NB4 (cell line): ENCODE measurements around the gene POTEG.
"Not testable (repeated sequence)": the region's sequence is repeated elsewhere in the genome, so short reads cannot be mapped to it uniquely, and the experiment has no call there.

Source experiments
- DNase-seq: peaks from one replicate; pipeline ENCODE4 v3.0.0; 2010; ENCODE audit warnings: low read depth
- H3K4me3 ChIP-seq: one replicate; pipeline ENCODE4 v1.5.1; 2011; ENCODE audit warnings: mild to moderate bottlenecking, low read depth, low read length, moderate library complexity

Gene POTEG

GRCh38 chr14:19434241-19434640 lies at the start of gene POTEG:
POTEG (minus strand) TSS chr14:19434341; CDS start chr14:19434289, 52 bp downstream.
- DNase-seq, H3K4me3 ChIP-seq: not testable (repeated sequence)

DNA sequence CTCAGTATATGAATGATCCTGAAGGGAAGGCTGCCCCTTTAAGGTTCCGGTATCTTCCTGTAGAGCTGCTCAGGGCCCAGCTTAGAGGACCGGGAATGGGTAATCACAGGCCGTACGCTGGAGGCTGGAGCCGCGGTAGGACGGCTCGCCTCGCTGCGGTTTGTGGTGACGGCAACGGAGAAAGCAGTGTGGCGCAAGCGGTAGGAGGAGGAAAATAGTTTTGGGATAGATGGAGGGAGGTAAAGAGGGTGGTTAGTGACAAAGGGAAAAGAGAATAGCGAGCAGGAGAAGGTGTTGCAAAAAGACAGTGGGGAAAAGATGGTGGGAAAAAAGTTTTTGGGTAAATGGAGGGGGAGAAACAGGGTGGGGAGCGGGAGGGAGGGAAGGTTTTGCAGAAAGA lies 48.0 kb upstream of the POTEG start:
- not testable (repeated sequence) for DNase-seq, H3K4me3 ChIP-seq

DNA sequence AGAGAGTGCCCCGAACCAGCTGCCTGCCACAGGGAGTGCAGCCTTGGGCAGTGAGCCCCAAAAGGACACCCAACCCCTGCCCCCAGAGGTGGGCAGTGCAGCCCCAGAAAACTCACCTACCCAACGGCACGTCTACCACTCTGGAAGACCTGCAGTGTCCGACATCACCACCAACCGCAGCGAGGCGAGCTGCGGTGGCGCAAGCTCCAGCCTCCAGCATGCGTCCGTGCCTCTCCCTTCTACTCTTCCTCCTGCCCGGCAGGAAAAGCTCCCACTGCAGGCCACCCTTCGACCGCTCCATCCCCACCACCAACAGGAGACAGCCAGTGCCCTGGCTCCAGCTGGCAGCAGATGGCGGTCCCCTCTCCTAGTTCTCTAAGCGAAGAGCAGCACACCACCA lies 47.3 kb upstream of the POTEG start:
- DNase-seq, result not testable (repeated sequence)

GRCh38 chr14:19480491-19480890 lies 46.4 kb upstream of the POTEG start:
- DNase-seq, H3K4me3 ChIP-seq: not testable (repeated sequence)

More for the DNA sequence above, 47.3 kb upstream of the POTEG start:
- H3K4me3 ChIP-seq, result not testable (repeated sequence)

- not testable (repeated sequence) for H3K4me3 ChIP-seq, DNase-seq
These were observed 11.6 kb upstream of the POTEG start for GRCh38 chr14:19445761-19446160.

- H3K4me3 ChIP-seq, DNase-seq: not testable (repeated sequence)
These were observed 5.7 kb upstream of the POTEG start for GRCh38 chr14:19439826-19440225.

- not testable (repeated sequence) for H3K4me3 ChIP-seq, DNase-seq
These were observed 5.1 kb upstream of the POTEG start for GRCh38 chr14:19439219-19439618.

DNA sequence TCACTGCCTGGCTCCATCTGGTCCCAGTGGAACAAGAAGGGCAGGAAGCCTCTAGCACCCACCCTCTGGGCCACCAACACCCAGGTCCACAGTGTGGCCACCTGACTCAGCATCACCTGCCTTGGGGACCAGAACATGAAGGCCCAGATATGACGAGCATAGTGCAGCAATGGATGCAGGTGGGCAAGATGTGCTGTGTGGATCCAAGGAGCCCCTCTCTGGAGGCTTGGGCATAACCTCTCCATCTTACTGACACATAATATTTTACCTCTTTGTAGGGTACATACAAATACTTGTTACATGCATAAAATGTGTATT lies 2.9 kb upstream of the POTEG start:
- not testable (repeated sequence) for H3K4me3 ChIP-seq, DNase-seq

DNA sequence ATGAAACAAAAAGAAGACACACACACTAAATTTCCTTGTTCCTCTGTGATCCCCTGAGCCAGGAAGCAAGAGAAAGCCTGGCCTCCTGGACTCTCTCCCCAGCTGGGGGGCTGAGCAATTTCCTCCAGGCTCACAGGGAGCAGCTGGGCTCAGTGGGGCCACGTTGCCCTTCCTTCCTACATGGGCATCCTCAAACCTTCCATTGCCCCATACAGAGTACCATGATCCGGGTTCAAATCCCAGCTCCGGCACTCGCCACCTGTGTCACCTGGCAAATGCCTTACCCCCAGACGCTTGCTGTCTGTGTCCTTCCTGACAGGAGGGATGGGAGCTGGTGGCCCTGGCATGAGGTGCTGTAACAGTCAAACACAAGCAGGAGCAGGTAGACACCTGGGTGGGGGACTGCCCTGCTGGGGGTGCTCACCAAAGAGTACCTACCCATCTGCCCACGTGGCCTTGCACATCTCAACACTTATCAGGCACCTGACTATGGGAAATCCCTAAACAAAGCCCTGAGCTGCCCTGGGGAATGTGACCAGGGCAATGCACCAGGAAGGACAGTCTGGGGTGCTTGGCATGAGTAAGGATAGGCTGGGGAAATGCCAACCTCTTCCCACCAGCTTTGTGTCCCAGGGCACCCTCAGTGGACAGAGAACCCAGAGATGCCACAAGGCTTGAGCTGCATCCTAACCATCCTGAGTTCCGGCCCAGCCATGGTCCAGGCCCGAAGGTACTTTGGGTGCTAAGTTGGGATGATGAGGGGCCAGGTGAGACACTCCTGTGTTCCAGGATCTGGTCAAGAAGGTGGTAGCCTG lies 2.4 kb upstream of the POTEG start:
- not testable (repeated sequence) for DNase-seq, H3K4me3 ChIP-seq

- not testable (repeated sequence) for H3K4me3 ChIP-seq, DNase-seq
These were observed 1.7 kb upstream of the POTEG start for GRCh38 chr14:19435852-19436251.

DNA sequence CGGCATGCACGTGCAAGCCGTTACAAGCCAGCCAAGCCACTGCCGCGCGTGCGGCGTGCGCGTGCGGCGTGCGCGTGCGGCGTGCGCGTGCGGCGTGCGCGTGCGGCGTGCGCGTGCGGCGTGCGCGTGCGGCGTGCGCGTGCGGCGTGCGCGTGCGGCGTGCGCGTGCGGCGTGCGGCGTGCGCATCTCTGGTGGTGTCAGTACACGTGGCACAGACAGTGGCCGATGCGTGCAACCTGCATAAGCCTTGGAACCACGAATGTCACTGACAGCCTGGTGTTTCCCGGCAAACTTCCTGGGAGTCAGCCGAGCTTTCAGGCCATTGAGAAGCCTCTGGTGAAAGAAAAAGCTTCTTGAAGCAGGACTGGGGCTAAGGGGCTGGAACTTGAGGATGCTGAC lies 750 bp upstream of the POTEG start:
- H3K4me3 ChIP-seq, DNase-seq: not testable (repeated sequence)

GRCh38 chr14:19433765-19434164 lies 376 bp downstream of the POTEG start:
- not testable (repeated sequence) for DNase-seq, H3K4me3 ChIP-seq

- H3K4me3 ChIP-seq, DNase-seq: not testable (repeated sequence)
These were observed 25.6 kb downstream of the POTEG start for GRCh38 chr14:19408519-19408918.

DNA sequence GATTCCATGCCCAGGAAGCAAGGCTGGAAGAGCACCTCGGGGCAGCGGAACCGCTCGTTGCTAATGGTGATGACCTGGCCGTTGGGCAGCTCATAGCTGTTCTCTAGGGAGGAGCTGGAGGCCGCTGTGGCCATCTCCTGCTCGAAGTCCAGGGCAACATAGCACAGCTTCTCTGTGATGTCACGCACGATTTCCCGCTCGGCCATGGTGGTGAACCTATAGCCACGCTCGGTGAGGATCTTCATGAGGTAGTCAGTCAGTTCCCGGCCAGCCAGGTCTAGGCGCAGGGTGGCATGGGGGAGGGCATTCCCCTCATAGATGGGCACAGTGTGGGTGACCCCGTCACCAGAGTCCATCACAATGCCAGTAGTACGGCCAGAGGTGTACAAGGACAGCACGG lies 32.0 kb downstream of the POTEG start:
- not testable (repeated sequence) for H3K4me3 ChIP-seq, DNase-seq

DNA sequence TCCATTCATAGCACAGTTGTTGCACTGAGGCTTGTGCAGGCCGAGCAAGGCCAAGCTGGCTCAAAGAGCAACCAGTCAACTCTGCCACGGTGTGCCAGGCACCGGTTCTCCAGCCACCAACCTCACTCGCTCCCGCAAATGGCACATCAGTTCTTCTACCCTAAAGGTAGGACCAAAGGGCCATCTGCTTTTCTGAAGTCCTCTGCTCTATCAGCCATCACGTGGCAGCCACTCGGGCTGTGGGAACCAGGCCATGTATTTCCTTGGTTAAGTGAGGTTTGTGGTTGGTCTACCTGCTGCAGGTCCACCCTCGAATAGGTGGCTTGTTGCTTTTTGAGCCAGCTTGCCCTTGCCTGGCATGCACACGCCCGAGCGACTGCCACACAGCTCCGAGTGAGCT lies 39.4 kb downstream of the POTEG start:
- H3K4me3 ChIP-seq, DNase-seq: not testable (repeated sequence)

GRCh38 chr14:19390230-19390629 lies 43.9 kb downstream of the POTEG start:
- not testable (repeated sequence) for H3K4me3 ChIP-seq, DNase-seq

GRCh38 chr14:19388741-19389140 lies 45.4 kb downstream of the POTEG start:
- DNase-seq, H3K4me3 ChIP-seq: not testable (repeated sequence)

GRCh38 chr14:19386996-19387395 lies 47.1 kb downstream of the POTEG start:
- DNase-seq, H3K4me3 ChIP-seq: not testable (repeated sequence)

DNA sequence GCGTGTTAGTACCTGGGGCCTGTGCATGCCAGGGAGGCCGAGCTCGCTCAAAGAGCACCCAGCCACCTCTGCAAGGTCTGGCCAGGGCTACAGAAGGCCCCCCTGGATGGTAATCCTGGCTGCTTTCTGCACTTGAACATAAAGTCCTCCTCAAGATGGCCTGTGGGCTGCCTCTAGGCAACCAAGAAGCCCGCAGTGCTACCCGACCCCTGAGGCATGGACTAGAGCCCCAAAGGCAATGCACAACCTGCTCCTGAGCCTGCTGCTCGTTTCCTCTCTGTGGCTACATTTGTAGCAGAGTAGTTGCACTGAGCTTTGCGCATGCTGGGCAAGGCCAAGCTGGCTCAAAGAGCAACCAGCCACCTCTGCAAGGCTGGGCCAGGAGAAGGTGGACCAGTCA lies 47.8 kb downstream of the POTEG start:
- not testable (repeated sequence) for H3K4me3 ChIP-seq, DNase-seq

- H3K4me3 ChIP-seq, DNase-seq: not testable (repeated sequence)
These were observed 49.9 kb downstream of the POTEG start for GRCh38 chr14:19384088-19384781.
